RWPE2 (cell line): ENCODE measurements around the gene B4GALT4.

Experiments used
- ATAC-seq: fragments of 200-7000 bp; cut with Tn5 transposase; 3 replicates; pipeline ENCODE4 v1.9.1; 2021; ENCODE audit warnings: low read depth
- DNase-seq: peaks from one replicate; pipeline ENCODE4 v3.0.0-alpha.2; 2020; ENCODE audit warnings: low spot score
- H3K27ac ChIP-seq: fragments of 450-650 bp; 2 replicates; pipeline ENCODE4 v1.5.1; 2017; ENCODE audit warnings: mild to moderate bottlenecking; ENCODE audit not compliant: poor library complexity, severe bottlenecking
- H3K27me3 ChIP-seq: fragments of 250-450 bp; sonication (Bioruptor Pico); 2 replicates; pipeline ENCODE4 v1.5.1; 2021; ENCODE audit warnings: mild to moderate bottlenecking, moderate library complexity; ENCODE audit not compliant: insufficient read depth, poor library complexity, severe bottlenecking
- H3K36me3 ChIP-seq: fragments of 250-450 bp; sonication (Bioruptor Pico); 2 replicates; pipeline ENCODE4 v1.5.1; 2020; ENCODE audit warnings: low read depth, mild to moderate bottlenecking, moderate library complexity
- H3K4me1 ChIP-seq: fragments of 250-450 bp; sonication (Bioruptor Pico); 2 replicates; pipeline ENCODE4 v1.5.1; 2021; ENCODE audit warnings: mild to moderate bottlenecking, moderate library complexity; ENCODE audit not compliant: insufficient read depth, poor library complexity, severe bottlenecking
- H3K4me3 ChIP-seq: fragments of 250-450 bp; sonication (Bioruptor Pico); 2 replicates; pipeline ENCODE4 v1.5.1; 2021; ENCODE audit warnings: mild to moderate bottlenecking, moderate library complexity; ENCODE audit not compliant: severe bottlenecking
- H3K9me3 ChIP-seq: fragments of 250-450 bp; sonication (Bioruptor Pico); 2 replicates; pipeline ENCODE4 v1.5.1; 2021; ENCODE audit warnings: mild to moderate bottlenecking, moderate library complexity; ENCODE audit not compliant: severe bottlenecking
- CTCF ChIP-seq: fragments of 450-650 bp; IDR thresholded peaks from one replicate; pipeline ENCODE4 v1.5.1; 2017; ENCODE audit warnings: mild to moderate bottlenecking, moderate library complexity; ENCODE audit not compliant: poor library complexity, severe bottlenecking

Gene B4GALT4

GRCh38 chr3:119184111-119184510 is 56.6 kb downstream of the B4GALT4 start:
- DNase-seq = no peak
- ATAC-seq = no peak
- Histone ChIP-seq H3K27ac (peak overlapping the region; percentile 68), H3K4me1 (peaks cover 22% of the 10 kb centered on the region), H3K27me3 (no peaks in the 10 kb centered on the region), H3K36me3 (no peaks in the 10 kb centered on the region), H3K9me3 (no peaks in the 10 kb centered on the region), H3K4me3 (no peak overlapping the region)
- no peak for TF ChIP-seq CTCF

GRCh38 chr3:119181765-119182164 is 58.9 kb downstream of the B4GALT4 start:
- Histone ChIP-seq H3K36me3 (no peaks in the 10 kb centered on the region), H3K4me1 (peaks cover 30% of the 10 kb centered on the region), H3K4me3 (no peak overlapping the region), H3K27me3 (no peaks in the 10 kb centered on the region), H3K9me3 (no peaks in the 10 kb centered on the region), H3K27ac (peak overlapping the region; percentile 68)
- DNase-seq (peak; percentile 80), ATAC-seq (peak; percentile 94)
- no peak for TF ChIP-seq CTCF

- DNase-seq = no peak
- H3K9me3 ChIP-seq = no peaks in the 10 kb centered on the region
- no peak for TF ChIP-seq CTCF
- H3K4me1 ChIP-seq = peaks cover 29% of the 10 kb centered on the region
- no peak; the same call in 2 of the 3 replicates for ATAC-seq
- no peak overlapping the region for H3K4me3 ChIP-seq
- H3K27ac ChIP-seq = peak overlapping the region; percentile 77
- H3K27me3 ChIP-seq = no peaks in the 10 kb centered on the region
- H3K36me3 ChIP-seq = no peaks in the 10 kb centered on the region
Measured at GRCh38 chr3:119177321-119177720, 63.4 kb downstream of the B4GALT4 start.

GRCh38 chr3:119176778-119177177 is 63.9 kb downstream of the B4GALT4 start:
- H3K4me1 ChIP-seq = peaks cover 23% of the 10 kb centered on the region
- no peaks in the 10 kb centered on the region for H3K36me3 ChIP-seq
- no peaks in the 10 kb centered on the region for H3K9me3 ChIP-seq
- no peaks in the 10 kb centered on the region for H3K27me3 ChIP-seq
- ATAC-seq = no peak
- no peak overlapping the region for H3K4me3 ChIP-seq
- DNase-seq = no peak
- H3K27ac ChIP-seq = peak overlapping the region; percentile 77
- no peak for TF ChIP-seq CTCF

- H3K27me3 ChIP-seq = no peaks in the 10 kb centered on the region
- no peak for TF ChIP-seq CTCF
- ATAC-seq (peak; percentile 87), DNase-seq (peak; percentile 69)
- H3K4me3 ChIP-seq = no peak overlapping the region
- H3K27ac ChIP-seq = peak overlapping the region; percentile 77
- no peaks in the 10 kb centered on the region for H3K9me3 ChIP-seq
- H3K36me3 ChIP-seq = no peaks in the 10 kb centered on the region
- H3K4me1 ChIP-seq = peaks cover 18% of the 10 kb centered on the region
Measured at GRCh38 chr3:119175872-119176756, 64.6 kb downstream of the B4GALT4 start.
